ENCODE data around the gene ZBTB20. TPM values are rescaled to one million over a fixed set of nuclear protein-coding genes. Genes with fewer than 3 reads are reported as not detected.

The ZBTB20 gene
- total RNA-seq, 1 experiment from 2014 or later = 12.8 TPM

DNA sequence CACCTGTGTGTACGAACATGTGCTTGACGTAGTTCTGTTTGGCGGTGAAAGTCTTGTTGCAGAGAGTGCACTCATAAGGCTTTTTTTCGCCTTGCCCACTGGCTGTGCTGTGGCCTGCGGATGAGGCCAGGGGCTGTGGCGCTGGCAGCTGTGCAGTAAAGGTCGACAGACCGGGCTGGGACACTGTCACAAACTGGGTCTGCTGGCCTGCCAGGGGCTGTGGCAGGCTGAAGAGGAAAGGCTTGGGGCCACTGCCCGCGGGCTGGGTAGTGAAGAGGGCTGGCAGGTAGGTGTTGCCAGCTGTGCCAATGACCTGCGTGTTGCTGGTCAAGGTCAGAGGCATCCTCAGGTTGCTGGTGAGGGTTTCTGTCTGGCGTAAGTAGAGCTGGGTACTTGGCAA is 796.8 kb downstream of the ZBTB20 start:
- Mint-ChIP-seq H3K36me3 (ENCODE audit: insufficient read depth, unreplicated experiment) (peaks cover 27% of the 10 kb centered on the region), H3K4me1 (ENCODE audit: low read depth, unreplicated experiment) (no peaks in the 10 kb centered on the region), H3K27ac (ENCODE audit: unreplicated experiment) (no peak overlapping the region), H3K9me3 (ENCODE audit: unreplicated experiment) (no peaks in the 10 kb centered on the region), H3K27me3 (ENCODE audit: insufficient read depth, unreplicated experiment) (no peaks in the 10 kb centered on the region), H3K4me3 (ENCODE audit: unreplicated experiment) (no peak overlapping the region)
- no TSS peak for BruUV-seq (replicated peaks)
- POLR2A ChIA-PET = no interaction called here
- Histone ChIP-seq H3K36me3 (ENCODE audit: control insufficient read depth, insufficient read depth, low read length) (no peaks in the 10 kb centered on the region; the same call in 1 of the 2 replicates), H3K9me3 (no peaks in the 10 kb centered on the region), H3K27me3 (replicated peaks; ENCODE audit: control insufficient read depth, insufficient read depth, low read length) (no peaks in the 10 kb centered on the region), H3K4me3 (ENCODE audit: low read depth, low read length) (no peak overlapping the region), H3K4me1 (no peaks in the 10 kb centered on the region)
- no peak for DNase-seq
- no peak for TF ChIP-seq CTCF (IDR thresholded peaks at IDR 0.05; ENCODE audit: insufficient read depth in 1 of 2, low read depth in 1 of 2, low read length in 1 of 2, severe bottlenecking in 1 of 2, unreplicated experiment in 1 of 2)
- intact Hi-C loops (cut with micrococcal nuclease; ENCODE audit: unreplicated experiment) = no loop called here
- CTCF ChIA-PET = no interaction called here

GRCh38 chr3:114344492-114344891 is 802.6 kb downstream of the ZBTB20 start:
- Mint-ChIP-seq H3K36me3 (ENCODE audit: insufficient read depth, unreplicated experiment) (peaks cover 22% of the 10 kb centered on the region), H3K27me3 (ENCODE audit: insufficient read depth, unreplicated experiment) (no peaks in the 10 kb centered on the region), H3K4me1 (ENCODE audit: low read depth, unreplicated experiment) (no peaks in the 10 kb centered on the region), H3K27ac (ENCODE audit: unreplicated experiment) (no peak overlapping the region), H3K4me3 (ENCODE audit: unreplicated experiment) (no peak overlapping the region), H3K9me3 (ENCODE audit: unreplicated experiment) (no peaks in the 10 kb centered on the region)
- Histone ChIP-seq H3K27me3 (replicated peaks; ENCODE audit: control insufficient read depth, insufficient read depth, low read length) (no peaks in the 10 kb centered on the region), H3K9me3 (no peaks in the 10 kb centered on the region), H3K4me3 (ENCODE audit: low read depth, low read length) (no peak overlapping the region), H3K4me1 (no peaks in the 10 kb centered on the region), H3K36me3 (ENCODE audit: control insufficient read depth, insufficient read depth, low read length) (no peaks in the 10 kb centered on the region)
- intact Hi-C loops (cut with micrococcal nuclease; ENCODE audit: unreplicated experiment) = no loop called here
- CTCF ChIA-PET = no interaction called here
- no peak for DNase-seq
- BruUV-seq (replicated peaks) = no TSS peak
- no peak for TF ChIP-seq CTCF (IDR thresholded peaks at IDR 0.05; ENCODE audit: insufficient read depth in 1 of 2, low read depth in 1 of 2, low read length in 1 of 2, severe bottlenecking in 1 of 2, unreplicated experiment in 1 of 2)
- POLR2A ChIA-PET = no interaction called here

GRCh38 chr3:114338651-114339357 is 808.3 kb downstream of the ZBTB20 start:
- no peaks in the 10 kb centered on the region for H3K4me1 Mint-ChIP-seq (ENCODE audit: low read depth, unreplicated experiment)
- no peak overlapping the region for H3K27ac Mint-ChIP-seq (ENCODE audit: unreplicated experiment)
- no peaks in the 10 kb centered on the region for H3K4me1 ChIP-seq
- no peak for DNase-seq
- no peaks in the 10 kb centered on the region for H3K9me3 Mint-ChIP-seq (ENCODE audit: unreplicated experiment)
- no peak overlapping the region for H3K4me3 Mint-ChIP-seq (ENCODE audit: unreplicated experiment)
- no peaks in the 10 kb centered on the region for H3K27me3 Mint-ChIP-seq (ENCODE audit: insufficient read depth, unreplicated experiment)
- ChIA-PET CTCF (no interaction called here), POLR2A (no interaction called here)
- H3K4me3 ChIP-seq (ENCODE audit: low read depth, low read length) = no peak overlapping the region
- intact Hi-C loops (cut with micrococcal nuclease; ENCODE audit: unreplicated experiment) = no loop called here
- H3K9me3 ChIP-seq = no peaks in the 10 kb centered on the region
- no peaks in the 10 kb centered on the region for H3K36me3 ChIP-seq (ENCODE audit: control insufficient read depth, insufficient read depth, low read length)
- BruUV-seq (replicated peaks) = no TSS peak
- peaks cover 34% of the 10 kb centered on the region for H3K36me3 Mint-ChIP-seq (ENCODE audit: insufficient read depth, unreplicated experiment)
- no peaks in the 10 kb centered on the region for H3K27me3 ChIP-seq (replicated peaks; ENCODE audit: control insufficient read depth, insufficient read depth, low read length)
- TF ChIP-seq CTCF (IDR thresholded peaks at IDR 0.05; ENCODE audit: insufficient read depth in 1 of 2, low read depth in 1 of 2, low read length in 1 of 2, severe bottlenecking in 1 of 2, unreplicated experiment in 1 of 2) = no peak

Data from Caco-2 (cell line).